WTC11 (cell line): Measurements from ENCODE around the gene ZNF202. TPM values are rescaled to one million over a fixed set of nuclear protein-coding genes. Genes with fewer than 3 reads are reported as not detected.

Source experiments
- ATAC-seq: fragments of 200-7000 bp; cut with Tn5 transposase; 2 replicates; pipeline ENCODE4 v1.10.0; 2021; ENCODE audit warnings: mild to moderate bottlenecking, moderate library complexity
- CTCF ChIA-PET: fragments of 300-600 bp; sonication (Branson Sonifier 250); formaldehyde crosslinking; loops from one replicate; lab custom pipeline; 2021; ENCODE audit warnings: antibody characterized with exemption; lab: Charles Lee
- POLR2A ChIA-PET: fragments of 350-600 bp; sonication (Branson Sonifier 250); formaldehyde crosslinking; loops from one replicate; lab custom pipeline; 2021; ENCODE audit warnings: antibody characterized with exemption; lab: Charles Lee
- DNase-seq: peaks from one replicate; pipeline ENCODE4 v3.0.0; 2021; ENCODE audit warnings: low spot score
- H3K27ac Mint-ChIP-seq: 2 replicates; pipeline ENCODE4 v1.8.0; 2021; ENCODE audit warnings: mixed read lengths
- H3K27me3 Mint-ChIP-seq: 2 replicates; pipeline ENCODE4 v1.8.0; 2021; ENCODE audit warnings: low read depth, mild to moderate bottlenecking, moderate library complexity, mixed read lengths
- H3K36me3 Mint-ChIP-seq: 2 replicates; pipeline ENCODE4 v1.8.0; 2021; ENCODE audit warnings: mixed read lengths
- H3K4me1 Mint-ChIP-seq: 2 replicates; pipeline ENCODE4 v1.8.0; 2022; ENCODE audit warnings: mixed read lengths
- H3K4me3 Mint-ChIP-seq: 2 replicates; pipeline ENCODE4 v1.8.0; 2021; ENCODE audit warnings: mild to moderate bottlenecking, moderate library complexity, mixed read lengths
- H3K9me3 Mint-ChIP-seq: 2 replicates; pipeline ENCODE4 v1.8.0; 2021; ENCODE audit warnings: mixed read lengths
- CDX4 ChIP-seq: fragments of 250-450 bp; sonication (Bioruptor Pico); IDR thresholded peaks from 2 replicates; pipeline ENCODE4 v1.9.0; 2021; ENCODE audit warnings: moderate library complexity, mild to moderate bottlenecking, inconsistent platforms, borderline replicate concordance
- CREB1 ChIP-seq: sonication (generic); formaldehyde crosslinking; IDR thresholded peaks from 2 replicates; pipeline ENCODE4 v1.8.0; 2023; ENCODE audit warnings: mild to moderate bottlenecking, missing genetic modification reagents
- CTCF ChIP-seq: fragments of 200-600 bp; IDR thresholded peaks from 2 replicates; pipeline ENCODE4 v1.8.0; 2022; ENCODE audit warnings: antibody characterized with exemption
- E2F4 ChIP-seq: sonication (generic); formaldehyde crosslinking; IDR thresholded peaks from 2 replicates; pipeline ENCODE4 v1.8.1; 2022; ENCODE audit warnings: low read depth, mild to moderate bottlenecking, moderate library complexity, missing genetic modification reagents, borderline replicate concordance
- ELF4 ChIP-seq: sonication (generic); formaldehyde crosslinking; IDR thresholded peaks from 2 replicates; pipeline ENCODE4 v1.8.1; 2022; ENCODE audit warnings: low read depth, mild to moderate bottlenecking, moderate library complexity, missing genetic modification reagents
- EMX1 ChIP-seq: fragments of 250-450 bp; sonication (Bioruptor Pico); IDR thresholded peaks from 2 replicates; pipeline ENCODE4 v1.8.0; 2021; ENCODE audit warnings: mild to moderate bottlenecking
- ESRRA ChIP-seq: sonication (generic); formaldehyde crosslinking; IDR thresholded peaks from 2 replicates; pipeline ENCODE4 v1.8.1; 2022; ENCODE audit warnings: mild to moderate bottlenecking, missing genetic modification reagents, borderline replicate concordance
- ETV6 ChIP-seq: sonication (generic); formaldehyde crosslinking; IDR thresholded peaks from 2 replicates; pipeline ENCODE4 v1.8.1; 2022; ENCODE audit warnings: mild to moderate bottlenecking, missing genetic modification reagents
- FOXP1 ChIP-seq: sonication (generic); formaldehyde crosslinking; IDR thresholded peaks from 2 replicates; pipeline ENCODE4 v1.8.0; 2022; ENCODE audit warnings: missing genetic modification reagents, mild to moderate bottlenecking, moderate library complexity, borderline replicate concordance
- GABPB1 ChIP-seq: sonication (generic); formaldehyde crosslinking; IDR thresholded peaks from 2 replicates; pipeline ENCODE4 v1.8.1; 2023; ENCODE audit warnings: mild to moderate bottlenecking, missing genetic modification reagents
- MXD4 ChIP-seq: fragments of 250-450 bp; sonication (Bioruptor Pico); IDR thresholded peaks from 2 replicates; pipeline ENCODE4 v1.8.0; 2021; ENCODE audit warnings: mild to moderate bottlenecking, moderate library complexity, borderline replicate concordance
- NFATC4 ChIP-seq: fragments of 250-450 bp; sonication (Bioruptor Pico); IDR thresholded peaks from 2 replicates; pipeline ENCODE4 v1.9.0; 2021; ENCODE audit warnings: mild to moderate bottlenecking
- NFYB ChIP-seq: sonication (generic); formaldehyde crosslinking; conservative IDR thresholded peaks from 2 replicates; pipeline ENCODE4 v1.8.0; 2022; ENCODE audit warnings: low read depth, missing genetic modification reagents
- NR1H2 ChIP-seq: sonication (generic); formaldehyde crosslinking; IDR thresholded peaks from 2 replicates; pipeline ENCODE4 v1.9.0; 2021; ENCODE audit warnings: mild to moderate bottlenecking, moderate library complexity, missing genetic modification reagents
- NR3C1 ChIP-seq: sonication (generic); formaldehyde crosslinking; conservative IDR thresholded peaks from 2 replicates; pipeline ENCODE4 v1.8.1; 2023; ENCODE audit warnings: low read depth, mild to moderate bottlenecking, missing genetic modification reagents
- PREB ChIP-seq: sonication (generic); formaldehyde crosslinking; IDR thresholded peaks from 2 replicates; pipeline ENCODE4 v1.8.1; 2022; ENCODE audit warnings: mild to moderate bottlenecking, missing genetic modification reagents, moderate library complexity, borderline replicate concordance
- RELA ChIP-seq: sonication (generic); formaldehyde crosslinking; IDR thresholded peaks from 2 replicates; pipeline ENCODE4 v1.8.1; 2022; ENCODE audit warnings: missing genetic modification reagents, mild to moderate bottlenecking, borderline replicate concordance
- SOX15 ChIP-seq: fragments of 250-450 bp; sonication (Bioruptor Pico); IDR thresholded peaks from 2 replicates; pipeline ENCODE4 v1.9.0; 2021; ENCODE audit warnings: mild to moderate bottlenecking
- USF1 ChIP-seq: sonication (generic); formaldehyde crosslinking; IDR thresholded peaks from 2 replicates; pipeline ENCODE4 v1.8.0; 2022; ENCODE audit warnings: mild to moderate bottlenecking, missing genetic modification reagents
- ZBTB43 ChIP-seq: sonication (generic); formaldehyde crosslinking; IDR thresholded peaks from 2 replicates; pipeline ENCODE4 v1.8.1; 2023; ENCODE audit warnings: mild to moderate bottlenecking, missing genetic modification reagents
- ZMAT4 ChIP-seq: fragments of 250-450 bp; sonication (Bioruptor Pico); IDR thresholded peaks from 2 replicates; pipeline ENCODE4 v1.9.0; 2021; ENCODE audit warnings: mild to moderate bottlenecking
- ZNF263 ChIP-seq: sonication (generic); formaldehyde crosslinking; IDR thresholded peaks from 2 replicates; pipeline ENCODE4 v1.8.1; 2022; ENCODE audit warnings: low read depth, mild to moderate bottlenecking, moderate library complexity, missing genetic modification reagents
- ZNF281 ChIP-seq: sonication (generic); formaldehyde crosslinking; IDR thresholded peaks from 2 replicates; pipeline ENCODE4 v1.8.0; 2023; ENCODE audit warnings: mild to moderate bottlenecking, missing genetic modification reagents
- ZNF396 ChIP-seq: fragments of 250-450 bp; sonication (Bioruptor Pico); IDR thresholded peaks from 2 replicates; pipeline ENCODE4 v1.8.0; 2021; ENCODE audit warnings: mild to moderate bottlenecking, moderate library complexity, borderline replicate concordance
- ZNF416 ChIP-seq: fragments of 250-450 bp; sonication (Bioruptor Pico); IDR thresholded peaks from 2 replicates; pipeline ENCODE4 v1.9.0; 2021; ENCODE audit warnings: mild to moderate bottlenecking, inconsistent platforms
- ZNF671 ChIP-seq: fragments of 250-450 bp; sonication (Bioruptor Pico); IDR thresholded peaks from 2 replicates; pipeline ENCODE4 v1.8.0; 2021; ENCODE audit warnings: mild to moderate bottlenecking
- total RNA-seq: library from RNA; stranded (reverse); gene quantifications from 3 replicates; pipeline ENCODE4 v1.2.3, GENCODE V29; 2021

The ZNF202 gene
- total RNA-seq, 1 experiment from 2014 or later = 29.9 TPM

GRCh38 chr11:123684601-123685000 lies 56.9 kb downstream of the ZNF202 start:
- no peak for ATAC-seq
- CTCF ChIA-PET = interaction anchor here (1.4 kb wide), 1 partner anchor 13 kb away, joined by 3 read pairs; no protein-coding TSS in a partner anchor
- no peaks in the 10 kb centered on the region for H3K27me3 Mint-ChIP-seq
- TF ChIP-seq E2F4 (CRISPR knock-in tag) = no peak
- no peak for TF ChIP-seq RELA (CRISPR knock-in tag)
- TF ChIP-seq NFATC4 = no peak
- TF ChIP-seq NR3C1 = no peak
- no peak for TF ChIP-seq EMX1 (CRISPR knock-in tag)
- TF ChIP-seq GABPB1 (CRISPR knock-in tag) = no peak
- TF ChIP-seq FOXP1 (CRISPR knock-in tag) = no peak
- TF ChIP-seq NFYB = no peak
- no peak for TF ChIP-seq ZNF281 (CRISPR knock-in tag)
- no peak for TF ChIP-seq CTCF
- no peak for TF ChIP-seq PREB
- TF ChIP-seq ZNF396 (CRISPR knock-in tag) = no peak
- TF ChIP-seq CDX4 (CRISPR knock-in tag) = no peak
- TF ChIP-seq SOX15 = no peak
- TF ChIP-seq NR1H2 = no peak
- TF ChIP-seq ZNF416 (CRISPR knock-in tag) = no peak
- no peak for TF ChIP-seq ESRRA (CRISPR knock-in tag)
- TF ChIP-seq ZNF671 (CRISPR knock-in tag) = no peak
- TF ChIP-seq, all 79 proteins: peak for 0
- Mint-ChIP-seq H3K27ac (no peak overlapping the region), H3K4me3 (no peak overlapping the region), H3K9me3 (no peaks in the 10 kb centered on the region), H3K4me1 (peaks cover 8% of the 10 kb centered on the region), H3K36me3 (no peaks in the 10 kb centered on the region)
- no peak for DNase-seq
- POLR2A ChIA-PET = no interaction called here

GRCh38 chr11:123683428-123684170 lies 57.9 kb downstream of the ZNF202 start:
- Mint-ChIP-seq H3K4me3 (no peak overlapping the region), H3K27me3 (no peaks in the 10 kb centered on the region), H3K9me3 (peaks cover 5% of the 10 kb centered on the region), H3K36me3 (no peaks in the 10 kb centered on the region), H3K4me1 (peaks cover 8% of the 10 kb centered on the region), H3K27ac (no peak overlapping the region)
- no peak for DNase-seq
- CTCF ChIA-PET = interaction anchor here (0.6 to 1.4 kb wide), 3 partner anchors 12 to 43 kb away, joined by 3 read pairs; no protein-coding TSS in a partner anchor
- no peak for ATAC-seq
- POLR2A ChIA-PET = no interaction called here
- TF ChIP-seq MXD4 (no peak), ZBTB43 (CRISPR knock-in tag) (no peak), ETV6 (CRISPR knock-in tag) (no peak), USF1 (CRISPR knock-in tag) (no peak), CREB1 (CRISPR knock-in tag) (no peak), FOXP1 (CRISPR knock-in tag) (no peak), ZMAT4 (CRISPR knock-in tag) (no peak), ZNF263 (CRISPR knock-in tag) (no peak), ELF4 (CRISPR knock-in tag) (no peak)
